Panc1 (cell line): ENCODE data around the gene FNDC4.

Source experiments
- POLR2AphosphoS5 ChIP-seq: IDR thresholded peaks from 2 replicates; pipeline ENCODE4 v1.6.1; 2012; ENCODE audit warnings: mild to moderate bottlenecking, low read depth, low read length, moderate library complexity
- SIN3A ChIP-seq: IDR thresholded peaks from 2 replicates; pipeline ENCODE4 v1.6.1; 2012; ENCODE audit warnings: low read depth, mild to moderate bottlenecking, low read length, moderate library complexity, borderline replicate concordance; ENCODE audit not compliant: insufficient read depth
- TCF7L2 ChIP-seq: IDR thresholded peaks from 2 replicates; pipeline ENCODE4 v1.6.1; 2011; ENCODE audit warnings: mild to moderate bottlenecking, low read depth, low read length, inconsistent platforms
- TF ChIP-seq, protein P1 (sequence below): fragments of 450-650 bp; IDR thresholded peaks from 2 replicates; pipeline ENCODE4 v1.5.1; 2017; ENCODE audit warnings: mild to moderate bottlenecking
- TF ChIP-seq, protein P2 (sequence below), 2 experiments: IDR thresholded peaks; 2 replicates each; pipeline ENCODE4 v1.6.1; 2011 to 2012; ENCODE audit warnings: low read depth in 2 of 2, control low read depth in 1 of 2, low read length in 1 of 2, mild to moderate bottlenecking in 1 of 2, moderate library complexity in 1 of 2; ENCODE audit not compliant: insufficient read depth in 1 of 2

DNA sequence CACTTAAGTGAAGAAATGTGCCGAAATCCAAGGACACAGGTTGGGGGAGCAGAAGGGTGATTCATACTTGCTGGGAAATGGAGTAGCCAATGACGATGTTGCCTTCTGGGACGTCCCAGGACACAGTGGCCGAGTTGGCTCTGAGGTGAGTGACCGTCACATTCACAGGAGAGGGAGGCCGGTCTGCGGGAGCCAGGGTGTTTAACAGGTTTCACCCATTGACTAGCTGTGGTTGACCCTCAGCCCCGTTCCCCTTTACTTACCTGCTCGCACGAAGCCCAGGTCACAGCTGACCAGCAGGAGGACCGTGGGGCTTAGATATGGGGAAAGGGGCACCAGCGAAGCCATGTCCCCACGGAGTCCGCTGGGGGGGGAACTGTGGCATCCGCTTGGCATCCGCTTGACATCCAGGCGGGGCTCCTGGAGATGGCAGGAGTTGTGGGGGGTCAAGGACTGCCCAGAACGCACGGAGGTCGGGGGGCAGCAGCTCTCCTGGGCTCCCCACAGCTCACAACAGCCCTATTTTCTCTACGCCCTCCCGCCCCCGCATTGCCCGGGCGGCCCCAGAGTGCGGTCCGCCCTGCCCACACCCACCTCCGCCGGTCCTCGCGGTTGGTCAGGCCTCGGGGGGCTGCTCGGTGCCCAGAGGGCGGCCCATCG, 586 bp downstream of the FNDC4 start:
- TF ChIP-seq, protein P1, sequence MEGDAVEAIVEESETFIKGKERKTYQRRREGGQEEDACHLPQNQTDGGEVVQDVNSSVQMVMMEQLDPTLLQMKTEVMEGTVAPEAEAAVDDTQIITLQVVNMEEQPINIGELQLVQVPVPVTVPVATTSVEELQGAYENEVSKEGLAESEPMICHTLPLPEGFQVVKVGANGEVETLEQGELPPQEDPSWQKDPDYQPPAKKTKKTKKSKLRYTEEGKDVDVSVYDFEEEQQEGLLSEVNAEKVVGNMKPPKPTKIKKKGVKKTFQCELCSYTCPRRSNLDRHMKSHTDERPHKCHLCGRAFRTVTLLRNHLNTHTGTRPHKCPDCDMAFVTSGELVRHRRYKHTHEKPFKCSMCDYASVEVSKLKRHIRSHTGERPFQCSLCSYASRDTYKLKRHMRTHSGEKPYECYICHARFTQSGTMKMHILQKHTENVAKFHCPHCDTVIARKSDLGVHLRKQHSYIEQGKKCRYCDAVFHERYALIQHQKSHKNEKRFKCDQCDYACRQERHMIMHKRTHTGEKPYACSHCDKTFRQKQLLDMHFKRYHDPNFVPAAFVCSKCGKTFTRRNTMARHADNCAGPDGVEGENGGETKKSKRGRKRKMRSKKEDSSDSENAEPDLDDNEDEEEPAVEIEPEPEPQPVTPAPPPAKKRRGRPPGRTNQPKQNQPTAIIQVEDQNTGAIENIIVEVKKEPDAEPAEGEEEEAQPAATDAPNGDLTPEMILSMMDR: no peak
- TF ChIP-seq, protein P2, sequence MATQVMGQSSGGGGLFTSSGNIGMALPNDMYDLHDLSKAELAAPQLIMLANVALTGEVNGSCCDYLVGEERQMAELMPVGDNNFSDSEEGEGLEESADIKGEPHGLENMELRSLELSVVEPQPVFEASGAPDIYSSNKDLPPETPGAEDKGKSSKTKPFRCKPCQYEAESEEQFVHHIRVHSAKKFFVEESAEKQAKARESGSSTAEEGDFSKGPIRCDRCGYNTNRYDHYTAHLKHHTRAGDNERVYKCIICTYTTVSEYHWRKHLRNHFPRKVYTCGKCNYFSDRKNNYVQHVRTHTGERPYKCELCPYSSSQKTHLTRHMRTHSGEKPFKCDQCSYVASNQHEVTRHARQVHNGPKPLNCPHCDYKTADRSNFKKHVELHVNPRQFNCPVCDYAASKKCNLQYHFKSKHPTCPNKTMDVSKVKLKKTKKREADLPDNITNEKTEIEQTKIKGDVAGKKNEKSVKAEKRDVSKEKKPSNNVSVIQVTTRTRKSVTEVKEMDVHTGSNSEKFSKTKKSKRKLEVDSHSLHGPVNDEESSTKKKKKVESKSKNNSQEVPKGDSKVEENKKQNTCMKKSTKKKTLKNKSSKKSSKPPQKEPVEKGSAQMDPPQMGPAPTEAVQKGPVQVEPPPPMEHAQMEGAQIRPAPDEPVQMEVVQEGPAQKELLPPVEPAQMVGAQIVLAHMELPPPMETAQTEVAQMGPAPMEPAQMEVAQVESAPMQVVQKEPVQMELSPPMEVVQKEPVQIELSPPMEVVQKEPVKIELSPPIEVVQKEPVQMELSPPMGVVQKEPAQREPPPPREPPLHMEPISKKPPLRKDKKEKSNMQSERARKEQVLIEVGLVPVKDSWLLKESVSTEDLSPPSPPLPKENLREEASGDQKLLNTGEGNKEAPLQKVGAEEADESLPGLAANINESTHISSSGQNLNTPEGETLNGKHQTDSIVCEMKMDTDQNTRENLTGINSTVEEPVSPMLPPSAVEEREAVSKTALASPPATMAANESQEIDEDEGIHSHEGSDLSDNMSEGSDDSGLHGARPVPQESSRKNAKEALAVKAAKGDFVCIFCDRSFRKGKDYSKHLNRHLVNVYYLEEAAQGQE (IDR thresholded peaks at IDR 0.05; ENCODE audit: insufficient read depth in 1 of 2, low read depth in 2 of 2, low read length in 1 of 2): no peak
- TF ChIP-seq SIN3A: no peak
- no peak for TF ChIP-seq POLR2AphosphoS5
- TF ChIP-seq TCF7L2: no peak
